A673 (cell line): ENCODE measurements around the gene SCG3. TPM values are rescaled to one million over a fixed set of nuclear protein-coding genes. Genes with fewer than 3 reads are reported as not detected.

Experiments
- BruUV-seq: library from RNA; stranded (reverse); fragments of 400-500 nt; replicated peaks from 2 replicates; lab custom pipeline; 2021; lab: Mats Ljungman, UMichigan
- CTCF ChIA-PET: fragments of 300-600 bp; sonication (Branson Sonifier 250); formaldehyde crosslinking; loops from one replicate; lab custom pipeline; 2022; ENCODE audit warnings: antibody characterized with exemption; lab: Charles Lee
- POLR2A ChIA-PET: fragments of 300-600 bp; sonication (Branson Sonifier 250); formaldehyde crosslinking; loops from one replicate; lab custom pipeline; 2022; ENCODE audit warnings: antibody characterized with exemption; ENCODE audit not compliant: low non-redundant PET; lab: Charles Lee
- DNase-seq: peaks from one replicate; pipeline ENCODE4 v3.0.0-alpha.2; 2015; ENCODE audit warnings: low spot score
- H3K27ac ChIP-seq: fragments of 200-600 bp; sonication (generic); 2 replicates; pipeline ENCODE4 v1.5.1; 2016; ENCODE audit warnings: mixed run types, low read depth, mild to moderate bottlenecking, mixed read lengths, antibody characterized with exemption, low read length; ENCODE audit not compliant: poor library complexity, severe bottlenecking
- H3K27me3 ChIP-seq: fragments of 200-600 bp; sonication (generic); replicated peaks from 2 replicates; pipeline ENCODE4 v1.6.1; 2017; ENCODE audit warnings: mixed run types, low read depth, mild to moderate bottlenecking, mixed read lengths, antibody characterized with exemption, low read length; ENCODE audit not compliant: insufficient read depth, poor library complexity
- H3K36me3 ChIP-seq: fragments of 200-600 bp; sonication (generic); 2 replicates; pipeline ENCODE4 v1.6.1; 2016; ENCODE audit warnings: mixed run types, mild to moderate bottlenecking, mixed read lengths, antibody characterized with exemption, low read length; ENCODE audit not compliant: insufficient read depth, poor library complexity, severe bottlenecking
- H3K4me1 ChIP-seq: fragments of 200-600 bp; sonication (generic); 2 replicates; pipeline ENCODE4 v1.6.1; 2017; ENCODE audit warnings: mixed run types, mild to moderate bottlenecking, mixed read lengths, antibody characterized with exemption, low read length; ENCODE audit not compliant: insufficient read depth, poor library complexity, severe bottlenecking
- H3K4me3 ChIP-seq: fragments of 200-600 bp; sonication (generic); 2 replicates; pipeline ENCODE4 v1.5.1; 2016; ENCODE audit warnings: low read depth, mixed run types, mild to moderate bottlenecking, mixed read lengths, low read length; ENCODE audit not compliant: poor library complexity, severe bottlenecking
- H3K9me3 ChIP-seq: fragments of 200-600 bp; sonication (generic); 2 replicates; pipeline ENCODE4 v1.6.1; 2016; ENCODE audit warnings: mixed run types, low read depth, mild to moderate bottlenecking, mixed read lengths, antibody characterized with exemption, low read length; ENCODE audit not compliant: poor library complexity, severe bottlenecking
- CTCF ChIP-seq: fragments of 300-800, 200-600 bp; sonication (generic); conservative IDR thresholded peaks from 2 replicates; pipeline ENCODE4 v1.5.1; 2017; ENCODE audit warnings: low read depth, mild to moderate bottlenecking, antibody characterized with exemption, low read length, moderate library complexity, mixed read lengths
- EZH2 ChIP-seq: fragments of 200-600 bp; sonication (generic); IDR thresholded peaks from 2 replicates; pipeline ENCODE4 v1.6.1; 2017; ENCODE audit warnings: borderline replicate concordance, low read depth, mild to moderate bottlenecking, mixed read lengths, antibody characterized with exemption, low read length; ENCODE audit not compliant: poor library complexity, severe bottlenecking
- intact Hi-C: fragments of 100-400 bp; cut with micrococcal nuclease; formaldehyde crosslinking; loops from one replicate; pipeline ENCODE4 v1.10.0; 2022; ENCODE audit not compliant: unreplicated experiment
- total RNA-seq: library from RNA; stranded (reverse); gene quantifications from 2 replicates; pipeline ENCODE4 v1.2.3, GENCODE V29; 2021

The SCG3 gene
- total RNA-seq, 1 experiment from 2014 or later = 0.21 TPM

- TF ChIP-seq EZH2 (no peak), CTCF (no peak)
- no TSS peak for BruUV-seq
- Histone ChIP-seq H3K9me3 (no peaks in the 10 kb centered on the region), H3K27ac (no peak overlapping the region), H3K4me1 (no peaks in the 10 kb centered on the region), H3K27me3 (peaks cover 49% of the 10 kb centered on the region), H3K4me3 (no peak overlapping the region), H3K36me3 (no peaks in the 10 kb centered on the region)
- ChIA-PET POLR2A (no interaction called here), CTCF (no interaction called here)
- DNase-seq = no peak
- intact Hi-C loops = no loop called here
Observed at GRCh38 chr15:51755790-51756189, 74.5 kb downstream of the SCG3 start.

- POLR2A ChIA-PET = no interaction called here
- no peaks in the 10 kb centered on the region for H3K9me3 ChIP-seq
- H3K4me1 ChIP-seq = no peaks in the 10 kb centered on the region
- peaks cover 44% of the 10 kb centered on the region for H3K27me3 ChIP-seq
- no peak for TF ChIP-seq CTCF
- TF ChIP-seq EZH2 = no peak
- BruUV-seq = no TSS peak
- intact Hi-C loops = no loop called here
- DNase-seq = no peak
- no peak overlapping the region for H3K27ac ChIP-seq
- CTCF ChIA-PET = interaction anchor here (0.6 kb wide), 1 partner anchor 107 kb away, joined by 3 read pairs; no protein-coding TSS in a partner anchor
- no peak overlapping the region for H3K4me3 ChIP-seq
- H3K36me3 ChIP-seq = no peaks in the 10 kb centered on the region
Observed at GRCh38 chr15:51756482-51756881, 75.2 kb downstream of the SCG3 start.

- POLR2A ChIA-PET = no interaction called here
Observed at GRCh38 chr15:51757450-51757849, 76.1 kb downstream of the SCG3 start.

More at GRCh38 chr15:51757450-51757849, 76.1 kb downstream of the SCG3 start:
- BruUV-seq = no TSS peak
- Histone ChIP-seq H3K27ac (no peak overlapping the region), H3K36me3 (no peaks in the 10 kb centered on the region), H3K9me3 (no peaks in the 10 kb centered on the region), H3K4me3 (no peak overlapping the region), H3K27me3 (peaks cover 37% of the 10 kb centered on the region), H3K4me1 (no peaks in the 10 kb centered on the region)
- no peak for TF ChIP-seq EZH2
- no peak for TF ChIP-seq CTCF
- intact Hi-C loops = no loop called here
- CTCF ChIA-PET = no interaction called here
- no peak for DNase-seq
